Immature natural killer cell (primary cell): Measurements from ENCODE around the gene LCOR. TPM values are rescaled to one million over a fixed set of nuclear protein-coding genes. Genes with fewer than 3 reads are reported as not detected.
A peak's percentile ranks its signal among the peaks of the same experiment; 100 is the strongest.
"Not testable (repeated sequence)": the region's sequence is repeated elsewhere in the genome, so short reads cannot be mapped to it uniquely, and the experiment has no call there.

ENCODE experiments used
- DNase-seq, 3 donors: peaks; one replicate each; pipeline ENCODE4 v3.0.0; 2022; ENCODE audit warnings: mixed read lengths in 1 of 3
- H3K27ac Mint-ChIP-seq, 6 donors: one replicate each; pipeline ENCODE4 v1.8.0; 2020; ENCODE audit warnings: mixed read lengths in 6 of 6, mild to moderate bottlenecking in 5 of 6, inconsistent platforms in 4 of 6, moderate library complexity in 3 of 6
- H3K27me3 Mint-ChIP-seq, 3 donors: one replicate each; pipeline ENCODE4 v1.8.0; 2020 to 2021; ENCODE audit warnings: low read depth in 3 of 3, mild to moderate bottlenecking in 3 of 3, mixed read lengths in 3 of 3, moderate library complexity in 3 of 3, inconsistent platforms in 1 of 3
- H3K36me3 Mint-ChIP-seq, 3 donors: one replicate each; pipeline ENCODE4 v1.8.0; 2020; ENCODE audit warnings: mixed read lengths in 3 of 3, inconsistent platforms in 2 of 3, mild to moderate bottlenecking in 2 of 3
- H3K4me1 Mint-ChIP-seq, 2 donors: one replicate each; pipeline ENCODE4 v1.8.0; 2020; ENCODE audit warnings: inconsistent platforms in 2 of 2, mild to moderate bottlenecking in 2 of 2, mixed read lengths in 2 of 2, moderate library complexity in 1 of 2
- H3K4me3 Mint-ChIP-seq, 5 donors: one replicate each; pipeline ENCODE4 v1.8.0; 2020; ENCODE audit warnings: mild to moderate bottlenecking in 5 of 5, mixed read lengths in 5 of 5, inconsistent platforms in 3 of 5, moderate library complexity in 3 of 5
- H3K9me3 Mint-ChIP-seq, 6 donors: one replicate each; pipeline ENCODE4 v1.8.0; 2020; ENCODE audit warnings: mild to moderate bottlenecking in 6 of 6, mixed read lengths in 6 of 6, inconsistent platforms in 4 of 6, moderate library complexity in 3 of 6
- polyA plus RNA-seq, 3 donors: library from polyadenylated mRNA; unstranded; fragments of 300-500 nt; fragmentation: Illumina TruSeq; gene quantifications; one replicate each; pipeline ENCODE4 v1.2.3, GENCODE V29; 2021

The LCOR gene
- 10 to 100 TPM; 14.1 to 35.1 (median 27.0) TPM for polyA plus RNA-seq

DNA sequence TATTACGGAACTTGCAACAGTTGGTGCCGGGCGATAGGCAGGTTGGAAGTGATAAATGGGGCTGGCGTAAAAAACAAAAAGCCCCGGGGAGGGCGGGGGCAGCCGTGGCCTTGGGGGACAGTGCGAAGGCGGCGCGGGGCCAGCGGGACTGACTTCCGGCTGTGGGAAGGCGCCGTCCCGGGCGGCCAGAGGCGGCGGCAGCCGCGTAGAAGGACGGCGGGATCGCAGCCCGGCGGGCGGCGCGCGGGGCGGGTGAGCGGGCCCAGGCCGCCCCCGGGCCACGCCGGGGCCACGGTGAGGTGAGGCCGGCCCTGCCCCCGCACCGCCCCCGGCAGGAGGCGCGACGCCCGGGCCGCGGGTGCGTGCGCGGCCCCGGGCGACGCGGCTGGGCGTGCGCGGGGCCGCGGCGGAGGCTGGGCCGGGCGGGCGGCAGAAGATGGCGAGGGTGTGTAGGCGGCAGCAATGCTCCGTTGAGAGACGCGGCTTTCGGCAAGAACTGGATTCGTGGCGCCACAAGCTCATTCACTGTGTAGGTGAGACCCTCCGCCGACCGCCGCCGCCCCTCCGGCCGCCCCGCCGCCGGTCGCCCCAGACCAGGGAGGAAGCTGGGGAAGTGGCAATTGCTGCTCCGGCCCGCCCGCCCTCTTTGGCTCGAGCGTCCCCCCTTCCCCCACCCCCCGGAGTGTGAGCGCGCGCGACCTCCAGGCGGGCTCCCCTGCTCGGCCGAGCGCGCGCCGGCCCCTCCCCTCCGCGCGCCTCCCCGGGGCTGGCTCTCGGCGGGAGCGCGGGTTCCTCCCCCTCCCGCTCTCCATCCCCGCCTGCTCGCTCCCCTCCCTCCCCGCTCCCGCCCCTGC lies at the start of gene LCOR:
Gene LCOR (plus strand): TSS at position 432 of the 854 bp plus-strand sequence. CDS start 116,760 bp downstream, outside the sequence.
- H3K4me1 Mint-ChIP-seq: peaks cover 48 to 56% of the 10 kb centered on the region in 2 donors
- H3K9me3 Mint-ChIP-seq: no peaks in the 10 kb centered on the region
- peak; percentile 81 to 88 (median 88) for DNase-seq
- peaks cover 14 to 16% (median 15%) of the 10 kb centered on the region in 3 donors for H3K27me3 Mint-ChIP-seq
- H3K27ac Mint-ChIP-seq: peak within 1 kb of the TSS; percentile 95 to 98 (median 97)
- H3K36me3 Mint-ChIP-seq: no peaks in the 10 kb centered on the region
- H3K4me3 Mint-ChIP-seq: peak within 1 kb of the TSS; percentile 89 to 98 (median 93)

GRCh38 chr10:96784253-96784652 lies 47.8 kb upstream of the LCOR start:
- no peaks in the 10 kb centered on the region for H3K36me3 Mint-ChIP-seq
- no peaks in the 10 kb centered on the region for H3K4me1 Mint-ChIP-seq
- H3K27me3 Mint-ChIP-seq: peaks cover 0 to 6% (median 0%) of the 10 kb centered on the region in 3 donors
- H3K4me3 Mint-ChIP-seq: no peak overlapping the region
- no peak overlapping the region for H3K27ac Mint-ChIP-seq
- H3K9me3 Mint-ChIP-seq: peaks cover 0 to 2% (median 0%) of the 10 kb centered on the region in 6 donors
- DNase-seq: no peak

GRCh38 chr10:96789571-96790108 lies 42.5 kb upstream of the LCOR start:
- H3K27me3 Mint-ChIP-seq: peaks cover 0 to 14% (median 2%) of the 10 kb centered on the region in 3 donors
- H3K4me1 Mint-ChIP-seq: no peaks in the 10 kb centered on the region
- H3K36me3 Mint-ChIP-seq: no peaks in the 10 kb centered on the region
- peaks cover 0 to 2% (median 0%) of the 10 kb centered on the region in 6 donors for H3K9me3 Mint-ChIP-seq
- DNase-seq: no peak
- no peak overlapping the region for H3K27ac Mint-ChIP-seq
- H3K4me3 Mint-ChIP-seq: no peak overlapping the region

DNA sequence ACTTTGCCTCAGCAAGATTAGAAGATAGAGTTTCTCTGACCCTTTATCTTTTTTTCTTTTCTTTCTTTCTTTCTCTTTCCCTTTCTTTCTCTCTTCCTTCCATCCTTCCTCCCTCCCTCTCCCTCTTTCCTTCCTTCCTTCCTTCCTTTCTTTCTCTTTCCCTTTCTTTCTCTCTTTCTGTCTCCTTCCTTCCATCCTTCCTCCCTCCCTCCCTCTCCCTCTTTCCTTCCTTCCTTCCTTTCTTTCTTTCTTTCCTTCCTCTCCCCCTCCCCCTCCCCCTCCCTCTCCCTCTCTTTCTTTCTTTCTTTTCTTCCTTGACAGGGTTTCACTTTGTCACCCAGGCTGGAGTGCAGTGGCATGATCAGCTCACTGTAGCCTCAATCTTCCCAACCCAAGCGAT lies 40.2 kb upstream of the LCOR start:
- H3K4me3 Mint-ChIP-seq: no peak overlapping the region
- H3K36me3 Mint-ChIP-seq: no peaks in the 10 kb centered on the region
- no peaks in the 10 kb centered on the region for H3K9me3 Mint-ChIP-seq
- DNase-seq: no peak
- H3K4me1 Mint-ChIP-seq: no peaks in the 10 kb centered on the region
- peaks cover 0 to 10% (median 2%) of the 10 kb centered on the region in 3 donors for H3K27me3 Mint-ChIP-seq
- no peak overlapping the region for H3K27ac Mint-ChIP-seq

- no peak overlapping the region for H3K27ac Mint-ChIP-seq
- no peak for DNase-seq
- no peaks in the 10 kb centered on the region for H3K36me3 Mint-ChIP-seq
- H3K4me3 Mint-ChIP-seq: no peak overlapping the region
- H3K4me1 Mint-ChIP-seq: no peaks in the 10 kb centered on the region
- H3K9me3 Mint-ChIP-seq: no peaks in the 10 kb centered on the region
- peaks cover 0 to 9% (median 2%) of the 10 kb centered on the region in 3 donors for H3K27me3 Mint-ChIP-seq
Measured at GRCh38 chr10:96794836-96795733, 37.0 kb upstream of the LCOR start.

- no peak overlapping the region for H3K27ac Mint-ChIP-seq
- H3K4me1 Mint-ChIP-seq: no peaks in the 10 kb centered on the region
- DNase-seq: no peak
- H3K36me3 Mint-ChIP-seq: no peaks in the 10 kb centered on the region
- H3K9me3 Mint-ChIP-seq: no peaks in the 10 kb centered on the region
- H3K4me3 Mint-ChIP-seq: no peak overlapping the region
- H3K27me3 Mint-ChIP-seq: peaks cover 0 to 4% (median 2%) of the 10 kb centered on the region in 3 donors
Measured at GRCh38 chr10:96797485-96797884, 34.6 kb upstream of the LCOR start.

DNA sequence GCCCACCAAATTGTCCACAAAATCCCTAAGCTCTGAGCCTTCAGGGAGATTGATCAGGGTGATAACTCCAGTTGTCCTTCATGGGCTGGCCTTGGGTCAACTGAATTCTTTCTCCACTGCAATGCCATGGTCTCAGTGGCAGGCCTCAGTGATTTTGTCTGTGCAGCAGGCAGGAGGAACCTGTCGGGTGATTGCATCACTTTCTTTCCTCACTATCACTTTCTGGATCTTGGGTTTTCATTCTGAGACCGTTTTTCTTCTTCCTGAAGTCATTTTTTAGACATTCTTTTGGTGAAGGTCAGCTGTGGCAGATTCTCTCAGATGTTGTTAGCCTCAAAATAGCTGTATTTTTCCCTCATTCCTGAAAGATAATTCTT lies 28.8 kb upstream of the LCOR start:
- Mint-ChIP-seq H3K9me3 (no peaks in the 10 kb centered on the region), H3K4me1 (no peaks in the 10 kb centered on the region), H3K27me3 (peaks cover 0 to 10% (median 2%) of the 10 kb centered on the region in 3 donors), H3K27ac (no peak overlapping the region), H3K36me3 (no peaks in the 10 kb centered on the region), H3K4me3 (no peak overlapping the region)
- no peak for DNase-seq

DNA sequence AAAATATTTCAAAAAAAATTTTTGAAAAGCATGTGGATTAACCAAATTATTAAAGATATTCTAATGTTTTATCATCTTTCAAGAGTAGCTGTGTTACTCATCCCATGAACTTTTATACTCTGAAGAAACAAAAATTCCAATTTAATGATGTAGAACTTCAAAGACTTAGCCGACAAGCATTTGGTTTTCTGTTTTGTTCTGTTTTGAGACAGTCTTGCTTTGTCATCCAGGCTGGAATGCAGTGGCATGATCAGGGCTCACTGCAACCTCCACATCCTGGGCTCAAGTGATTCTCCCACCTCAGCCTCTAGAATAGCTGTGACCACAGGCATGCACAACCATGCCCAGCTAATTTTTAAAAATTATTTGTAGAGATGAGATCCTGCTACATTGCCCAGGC lies 17.8 kb upstream of the LCOR start:
- H3K27me3 Mint-ChIP-seq: peaks cover 4 to 6% (median 4%) of the 10 kb centered on the region in 3 donors
- no peak for DNase-seq
- H3K4me1 Mint-ChIP-seq: no peaks in the 10 kb centered on the region
- H3K9me3 Mint-ChIP-seq: no peaks in the 10 kb centered on the region
- no peak overlapping the region for H3K4me3 Mint-ChIP-seq
- H3K27ac Mint-ChIP-seq: no peak overlapping the region
- no peaks in the 10 kb centered on the region for H3K36me3 Mint-ChIP-seq

GRCh38 chr10:96818971-96819370 lies 13.1 kb upstream of the LCOR start:
- H3K27ac Mint-ChIP-seq, H3K4me3 Mint-ChIP-seq, H3K4me1 Mint-ChIP-seq, H3K9me3 Mint-ChIP-seq, H3K27me3 Mint-ChIP-seq, DNase-seq, H3K36me3 Mint-ChIP-seq: not testable (repeated sequence)

DNA sequence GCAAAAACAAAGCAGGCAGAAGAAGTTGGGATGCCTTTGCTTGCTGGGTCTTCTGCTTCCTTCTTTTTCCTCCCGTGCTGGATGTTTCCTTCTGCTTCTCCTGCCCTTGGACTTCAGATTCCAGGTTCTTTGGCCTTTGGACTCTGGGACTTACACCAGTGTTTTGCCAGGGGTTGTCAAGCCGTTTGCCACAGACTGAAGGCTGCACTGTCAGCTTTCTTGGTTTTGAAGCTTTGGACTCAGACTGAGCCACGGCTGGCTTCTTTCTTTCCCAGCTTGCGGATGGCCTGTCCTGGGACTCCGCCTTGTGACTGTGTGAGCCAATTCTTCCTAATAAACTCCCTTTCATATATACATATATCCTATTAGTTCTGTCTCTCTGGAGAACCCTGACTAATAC lies 11.3 kb upstream of the LCOR start:
- H3K27me3 Mint-ChIP-seq: peaks cover 0 to 2% (median 2%) of the 10 kb centered on the region in 3 donors
- DNase-seq: no peak
- no peak overlapping the region for H3K4me3 Mint-ChIP-seq
- H3K9me3 Mint-ChIP-seq: no peaks in the 10 kb centered on the region
- H3K36me3 Mint-ChIP-seq: no peaks in the 10 kb centered on the region
- no peak overlapping the region for H3K27ac Mint-ChIP-seq
- H3K4me1 Mint-ChIP-seq: no peaks in the 10 kb centered on the region

- Mint-ChIP-seq H3K36me3 (no peaks in the 10 kb centered on the region), H3K27ac (no peak overlapping the region), H3K4me1 (peaks cover 13 to 15% of the 10 kb centered on the region in 2 donors), H3K27me3 (peaks cover 0 to 5% (median 3%) of the 10 kb centered on the region in 3 donors), H3K9me3 (no peaks in the 10 kb centered on the region), H3K4me3 (no peak overlapping the region)
- DNase-seq: no peak
Measured at GRCh38 chr10:96826438-96826837, 5.7 kb upstream of the LCOR start.

DNA sequence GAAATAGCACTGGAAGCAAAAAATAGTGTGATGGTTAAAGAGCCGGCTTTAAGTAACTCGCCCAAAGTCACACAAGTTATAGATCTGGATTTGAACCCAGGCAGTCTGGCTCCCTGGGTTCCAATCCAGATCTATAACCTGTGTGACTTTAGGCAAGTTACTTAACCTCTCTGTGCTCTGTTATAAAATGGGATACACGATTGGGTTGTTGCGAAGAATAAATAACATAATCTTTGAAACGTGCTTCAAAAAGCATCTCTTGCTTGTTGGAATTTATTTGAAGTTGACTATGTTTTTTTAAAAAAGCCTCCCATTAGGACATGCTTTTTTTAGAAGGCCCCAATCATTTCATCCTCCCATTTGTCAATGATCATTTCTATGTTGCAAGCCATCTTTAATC lies 3.5 kb upstream of the LCOR start:
- peak overlapping the region in 1 of 6 donors; percentile 59 for H3K27ac Mint-ChIP-seq
- H3K9me3 Mint-ChIP-seq: no peaks in the 10 kb centered on the region
- no peak overlapping the region for H3K4me3 Mint-ChIP-seq
- peaks cover 21 to 24% of the 10 kb centered on the region in 2 donors for H3K4me1 Mint-ChIP-seq
- H3K36me3 Mint-ChIP-seq: no peaks in the 10 kb centered on the region
- DNase-seq: no peak
- H3K27me3 Mint-ChIP-seq: peaks cover 11 to 13% (median 11%) of the 10 kb centered on the region in 3 donors

DNA sequence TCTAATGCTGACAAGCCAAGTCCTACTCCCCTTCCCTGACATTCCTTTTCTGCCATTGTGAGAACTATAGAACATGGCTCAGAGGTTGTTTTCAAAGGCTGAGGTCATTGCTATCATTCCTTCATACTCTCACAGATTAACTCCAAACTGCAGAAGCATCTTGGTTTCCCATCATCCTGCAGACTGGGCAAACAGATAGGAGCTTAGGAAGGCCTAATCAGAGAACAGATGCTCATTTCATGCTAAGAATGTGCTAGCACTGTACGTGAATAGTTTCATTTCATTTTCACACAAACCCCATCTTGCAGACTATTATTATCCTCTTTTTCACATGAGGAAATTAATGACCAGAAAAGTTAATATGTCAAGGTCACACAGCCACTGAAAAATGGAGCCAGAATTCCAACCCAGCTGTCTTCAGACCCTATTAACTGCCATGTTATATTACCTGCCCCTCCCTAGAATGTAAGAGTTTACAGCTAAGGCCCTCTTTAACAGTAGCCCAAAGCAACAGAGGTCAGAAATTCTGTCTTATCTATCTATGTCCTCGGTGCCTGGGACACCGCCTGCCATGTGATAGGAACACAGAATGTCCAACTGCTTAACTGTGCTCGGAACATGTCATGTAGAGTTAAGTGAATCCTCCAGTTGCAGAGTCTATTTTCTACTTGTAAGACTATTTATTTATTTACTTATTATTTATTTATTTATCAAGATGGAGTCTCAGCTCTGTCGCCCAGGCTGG lies 2.9 kb upstream of the LCOR start:
- Mint-ChIP-seq H3K9me3 (no peaks in the 10 kb centered on the region), H3K36me3 (no peaks in the 10 kb centered on the region), H3K4me1 (peaks cover 26 to 30% of the 10 kb centered on the region in 2 donors), H3K4me3 (no peak overlapping the region), H3K27ac (peak overlapping the region in 3 of 6 donors; percentile 38 to 59 (median 40)), H3K27me3 (peaks cover 14 to 16% (median 15%) of the 10 kb centered on the region in 3 donors)
- no peak for DNase-seq
